Loucy (cell line): ENCODE measurements around the gene MGAT5B.

Source experiments
- H2AFZ ChIP-seq: fragments of 200-600 bp; sonication (generic); 2 replicates; pipeline ENCODE4 v1.6.0; 2016; ENCODE audit warnings: antibody characterized with exemption, mild to moderate bottlenecking, low read length, moderate library complexity
- H3F3A ChIP-seq: fragments of 200-600 bp; 2 replicates; pipeline ENCODE4 v1.6.0; 2016; ENCODE audit warnings: antibody characterized with exemption, low read depth, mild to moderate bottlenecking
- H3K27me3 ChIP-seq: fragments of 200-600 bp; sonication (generic); 2 replicates; pipeline ENCODE4 v1.6.1; 2014; ENCODE audit warnings: low read length, mild to moderate bottlenecking; ENCODE audit not compliant: insufficient read depth, poor library complexity, severe bottlenecking
- H3K36me3 ChIP-seq: fragments of 200-600 bp; sonication (generic); 2 replicates; pipeline ENCODE4 v1.6.1; 2016; ENCODE audit warnings: low read length; ENCODE audit not compliant: insufficient read depth
- H3K4me1 ChIP-seq: fragments of 200-600 bp; sonication (generic); 2 replicates; pipeline ENCODE4 v1.5.1; 2014; ENCODE audit warnings: low read length, mild to moderate bottlenecking; ENCODE audit not compliant: insufficient read depth, poor library complexity, severe bottlenecking
- H3K4me2 ChIP-seq: fragments of 200-600 bp; sonication (generic); 2 replicates; pipeline ENCODE4 v1.6.0; 2014; ENCODE audit warnings: antibody characterized with exemption, low read length, low read depth, mild to moderate bottlenecking; ENCODE audit not compliant: poor library complexity, severe bottlenecking
- H3K4me3 ChIP-seq: fragments of 200-600 bp; sonication (generic); 2 replicates; pipeline ENCODE4 v1.5.1; 2014; ENCODE audit warnings: low read length, mild to moderate bottlenecking, mixed read lengths; ENCODE audit not compliant: poor library complexity, severe bottlenecking
- H3K79me2 ChIP-seq: fragments of 200-600 bp; sonication (generic); 2 replicates; pipeline ENCODE4 v1.6.1; 2014; ENCODE audit warnings: low read length; ENCODE audit not compliant: insufficient read depth
- H3K9ac ChIP-seq: fragments of 200-600 bp; sonication (generic); 2 replicates; pipeline ENCODE4 v1.6.0; 2014; ENCODE audit warnings: mild to moderate bottlenecking, low read depth, low read length, moderate library complexity; ENCODE audit not compliant: poor library complexity, severe bottlenecking
- H3K9me2 ChIP-seq: fragments of 200-600 bp; sonication (generic); replicated peaks from 2 replicates; pipeline ENCODE4 v1.6.1; 2016; ENCODE audit warnings: low read depth, low read length, mixed read lengths
- H3K9me3 ChIP-seq: fragments of 200-600 bp; sonication (generic); 2 replicates; pipeline ENCODE4 v1.6.1; 2014; ENCODE audit warnings: mild to moderate bottlenecking, antibody characterized with exemption, low read length, low read depth; ENCODE audit not compliant: insufficient read depth
- H4K20me1 ChIP-seq: fragments of 200-600 bp; sonication (generic); 2 replicates; pipeline ENCODE4 v1.6.0; 2014; ENCODE audit warnings: antibody characterized with exemption, low read length, mild to moderate bottlenecking; ENCODE audit not compliant: insufficient read depth, poor library complexity, severe bottlenecking
- EZH2phosphoT487 ChIP-seq: fragments of 200-600 bp; IDR thresholded peaks from 2 replicates; pipeline ENCODE4 v1.6.1; 2018; ENCODE audit warnings: antibody characterized with exemption, mild to moderate bottlenecking, moderate library complexity, borderline replicate concordance
- TF ChIP-seq, protein P1 (sequence below): fragments of 200-600 bp; sonication (generic); conservative IDR thresholded peaks from 2 replicates; pipeline ENCODE4 v1.5.1; 2014; ENCODE audit warnings: mild to moderate bottlenecking, antibody characterized with exemption, low read length

MGAT5B gene

GRCh38 chr17:76877437-76877836, 9.2 kb downstream of the MGAT5B start:
- TF ChIP-seq, protein P1, sequence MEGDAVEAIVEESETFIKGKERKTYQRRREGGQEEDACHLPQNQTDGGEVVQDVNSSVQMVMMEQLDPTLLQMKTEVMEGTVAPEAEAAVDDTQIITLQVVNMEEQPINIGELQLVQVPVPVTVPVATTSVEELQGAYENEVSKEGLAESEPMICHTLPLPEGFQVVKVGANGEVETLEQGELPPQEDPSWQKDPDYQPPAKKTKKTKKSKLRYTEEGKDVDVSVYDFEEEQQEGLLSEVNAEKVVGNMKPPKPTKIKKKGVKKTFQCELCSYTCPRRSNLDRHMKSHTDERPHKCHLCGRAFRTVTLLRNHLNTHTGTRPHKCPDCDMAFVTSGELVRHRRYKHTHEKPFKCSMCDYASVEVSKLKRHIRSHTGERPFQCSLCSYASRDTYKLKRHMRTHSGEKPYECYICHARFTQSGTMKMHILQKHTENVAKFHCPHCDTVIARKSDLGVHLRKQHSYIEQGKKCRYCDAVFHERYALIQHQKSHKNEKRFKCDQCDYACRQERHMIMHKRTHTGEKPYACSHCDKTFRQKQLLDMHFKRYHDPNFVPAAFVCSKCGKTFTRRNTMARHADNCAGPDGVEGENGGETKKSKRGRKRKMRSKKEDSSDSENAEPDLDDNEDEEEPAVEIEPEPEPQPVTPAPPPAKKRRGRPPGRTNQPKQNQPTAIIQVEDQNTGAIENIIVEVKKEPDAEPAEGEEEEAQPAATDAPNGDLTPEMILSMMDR, result no peak
- no peak for TF ChIP-seq EZH2phosphoT487
- no peaks in the 10 kb centered on the region for H3K9me2 ChIP-seq
- no peaks in the 10 kb centered on the region for H3F3A ChIP-seq
- no peaks in the 10 kb centered on the region for H3K27me3 ChIP-seq
- no peak overlapping the region for H2AFZ ChIP-seq
- no peaks in the 10 kb centered on the region for H3K79me2 ChIP-seq
- no peak overlapping the region for H3K4me3 ChIP-seq
- no peaks in the 10 kb centered on the region for H3K9me3 ChIP-seq
- H3K4me2 ChIP-seq, result no peak overlapping the region
- H3K36me3 ChIP-seq, result no peaks in the 10 kb centered on the region
- H3K9ac ChIP-seq, result no peak overlapping the region
- H4K20me1 ChIP-seq, result no peaks in the 10 kb centered on the region
- no peaks in the 10 kb centered on the region for H3K4me1 ChIP-seq

DNA sequence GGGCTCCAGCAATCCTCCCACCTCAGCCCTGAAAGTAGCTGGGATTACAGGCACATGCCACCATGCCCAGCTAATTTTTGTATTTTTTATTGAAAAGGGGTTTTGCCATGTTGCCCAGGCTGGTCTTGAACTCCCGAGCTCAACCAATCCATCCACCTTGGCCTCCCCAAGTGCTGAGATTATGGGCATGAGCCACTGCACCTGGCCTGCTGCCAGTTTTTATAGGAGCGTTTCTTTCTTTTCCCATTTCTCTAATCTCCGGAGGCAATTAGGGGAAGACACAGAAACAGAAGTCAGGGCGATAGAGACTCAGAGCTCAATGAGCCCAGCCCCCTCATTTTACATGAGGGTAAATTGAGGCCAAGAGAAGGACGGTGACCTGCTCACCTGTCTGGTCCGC, 10.4 kb downstream of the MGAT5B start:
- H2AFZ ChIP-seq, result no peak overlapping the region
- H3K27me3 ChIP-seq, result no peaks in the 10 kb centered on the region
- H3K9ac ChIP-seq, result no peak overlapping the region
- TF ChIP-seq, protein P1, result no peak
- TF ChIP-seq EZH2phosphoT487, result no peak
- no peaks in the 10 kb centered on the region for H3K9me2 ChIP-seq
- H3K4me3 ChIP-seq, result no peak overlapping the region
- H3K4me1 ChIP-seq, result no peaks in the 10 kb centered on the region
- H4K20me1 ChIP-seq, result no peaks in the 10 kb centered on the region
- H3K36me3 ChIP-seq, result no peaks in the 10 kb centered on the region
- H3K4me2 ChIP-seq, result no peak overlapping the region
- no peaks in the 10 kb centered on the region for H3K9me3 ChIP-seq
- H3F3A ChIP-seq, result no peaks in the 10 kb centered on the region
- H3K79me2 ChIP-seq, result no peaks in the 10 kb centered on the region

DNA sequence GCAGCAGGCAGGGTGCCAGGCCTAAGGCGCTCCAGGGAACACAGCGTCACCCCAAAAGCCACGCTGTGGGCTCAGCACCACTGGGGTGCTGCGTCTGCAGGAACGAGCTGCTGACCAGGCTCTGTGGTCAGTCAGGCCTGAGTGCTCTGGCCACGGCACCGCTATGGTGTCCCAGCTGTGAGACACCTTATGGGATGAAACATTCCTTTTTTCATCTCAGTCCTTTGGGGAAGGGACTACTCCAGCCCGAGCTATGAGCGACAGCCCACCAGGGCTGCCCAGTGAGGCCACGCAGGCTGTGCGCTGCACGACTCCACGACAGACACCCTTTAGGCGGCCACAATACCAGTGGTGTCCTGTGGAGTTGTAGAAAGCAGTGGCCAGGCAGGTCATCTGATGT, 11.1 kb downstream of the MGAT5B start:
- Histone ChIP-seq H3K9me2 (no peaks in the 10 kb centered on the region), H3K27me3 (no peaks in the 10 kb centered on the region), H3K4me1 (no peaks in the 10 kb centered on the region), H3K36me3 (no peaks in the 10 kb centered on the region), H2AFZ (no peak overlapping the region), H3K79me2 (no peaks in the 10 kb centered on the region), H3K4me2 (no peak overlapping the region), H3F3A (no peaks in the 10 kb centered on the region), H4K20me1 (no peaks in the 10 kb centered on the region), H3K4me3 (no peak overlapping the region), H3K9ac (no peak overlapping the region), H3K9me3 (no peaks in the 10 kb centered on the region)
- TF ChIP-seq EZH2phosphoT487, result no peak

DNA sequence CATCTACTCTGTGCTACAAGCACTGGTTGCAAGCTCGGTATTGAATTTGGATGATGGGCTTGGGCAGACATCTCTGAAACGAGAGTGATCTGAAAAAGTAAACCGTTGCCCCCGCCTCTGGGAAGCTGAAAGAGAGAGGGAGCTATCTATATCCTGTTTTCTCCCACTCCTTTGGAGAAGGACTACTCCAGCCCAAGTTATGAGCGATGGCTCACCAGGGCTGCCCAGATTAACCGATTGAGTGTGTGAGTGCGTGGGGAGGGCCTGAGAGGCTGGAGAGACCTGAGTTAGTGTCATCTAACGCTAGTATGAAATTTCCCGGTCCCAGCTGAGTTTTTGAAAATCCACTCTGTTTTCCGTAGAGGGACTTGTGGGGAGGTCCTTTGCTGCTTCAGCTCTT, 11.5 kb downstream of the MGAT5B start:
- no peaks in the 10 kb centered on the region for H3K79me2 ChIP-seq
- H2AFZ ChIP-seq, result no peak overlapping the region
- no peak overlapping the region for H3K4me2 ChIP-seq
- H3K9me2 ChIP-seq, result no peaks in the 10 kb centered on the region
- no peak overlapping the region for H3K9ac ChIP-seq
- H3F3A ChIP-seq, result no peaks in the 10 kb centered on the region
- H4K20me1 ChIP-seq, result no peaks in the 10 kb centered on the region
- no peak for TF ChIP-seq EZH2phosphoT487
- TF ChIP-seq, protein P1, result no peak
- no peaks in the 10 kb centered on the region for H3K36me3 ChIP-seq
- H3K4me1 ChIP-seq, result no peaks in the 10 kb centered on the region
- no peaks in the 10 kb centered on the region for H3K27me3 ChIP-seq
- no peaks in the 10 kb centered on the region for H3K9me3 ChIP-seq
- H3K4me3 ChIP-seq, result no peak overlapping the region
